ENCODE data around the gene NUDT3.

GRCh38 chr6:34359418-34360158, 32.9 kb downstream of the NUDT3 start:
- TF ChIP-seq EP300 (IDR thresholded peaks at IDR 0.05) (no peak), POLR2A (IDR thresholded peaks at IDR 0.05) (no peak)
